ENCODE data around the gene KIAA1217.

Gene KIAA1217

GRCh38 chr10:24277277-24277676, 68.3 kb downstream of the KIAA1217 start:
- no peak overlapping the region for H3K4me3 ChIP-seq (ENCODE audit: low read depth, low read length)
- no peak for DNase-seq (ENCODE audit: low read depth)
- no peak for TF ChIP-seq CTCF (IDR thresholded peaks at IDR 0.05; ENCODE audit: low read depth, low read length, missing control alignments)
- in situ Hi-C loops (cut with HindIII; ENCODE audit: low sequenced_read_pairs): no loop called here

GRCh38 chr10:24277771-24278170, 68.8 kb downstream of the KIAA1217 start:
- TF ChIP-seq CTCF (IDR thresholded peaks at IDR 0.05; ENCODE audit: low read depth, low read length, missing control alignments): no peak
- in situ Hi-C loops (cut with HindIII; ENCODE audit: low sequenced_read_pairs): no loop called here
- no peak for DNase-seq (ENCODE audit: low read depth)
- H3K4me3 ChIP-seq (ENCODE audit: low read depth, low read length): no peak overlapping the region

- in situ Hi-C loops (cut with HindIII; ENCODE audit: low sequenced_read_pairs): no loop called here
- DNase-seq (ENCODE audit: low read depth): no peak
These were observed 69.4 kb downstream of the KIAA1217 start for GRCh38 chr10:24278176-24278889.

GRCh38 chr10:24279166-24279565, 70.2 kb downstream of the KIAA1217 start:
- TF ChIP-seq CTCF (IDR thresholded peaks at IDR 0.05; ENCODE audit: low read depth, low read length, missing control alignments): no peak
- in situ Hi-C loops (cut with HindIII; ENCODE audit: low sequenced_read_pairs): no loop called here
- no peak overlapping the region for H3K4me3 ChIP-seq (ENCODE audit: low read depth, low read length)
- no peak for DNase-seq (ENCODE audit: low read depth)

More at GRCh38 chr10:24278176-24278889, 69.4 kb downstream of the KIAA1217 start:
- no peak overlapping the region for H3K4me3 ChIP-seq (ENCODE audit: low read depth, low read length)
- TF ChIP-seq CTCF (IDR thresholded peaks at IDR 0.05; ENCODE audit: low read depth, low read length, missing control alignments): no peak

- no peak overlapping the region for H3K4me3 ChIP-seq (ENCODE audit: low read depth, low read length)
- no peak for DNase-seq (ENCODE audit: low read depth)
- in situ Hi-C loops (cut with HindIII; ENCODE audit: low sequenced_read_pairs): no loop called here
- TF ChIP-seq CTCF (IDR thresholded peaks at IDR 0.05; ENCODE audit: low read depth, low read length, missing control alignments): no peak
These were observed 78.7 kb downstream of the KIAA1217 start for GRCh38 chr10:24287559-24288195.

- TF ChIP-seq CTCF (IDR thresholded peaks at IDR 0.05; ENCODE audit: low read depth, low read length, missing control alignments): no peak
- in situ Hi-C loops (cut with HindIII; ENCODE audit: low sequenced_read_pairs): no loop called here
These were observed 79.6 kb downstream of the KIAA1217 start for GRCh38 chr10:24288581-24288980.

More at GRCh38 chr10:24288581-24288980, 79.6 kb downstream of the KIAA1217 start:
- no peak overlapping the region for H3K4me3 ChIP-seq (ENCODE audit: low read depth, low read length)
- no peak for DNase-seq (ENCODE audit: low read depth)

Measured in astrocyte of the cerebellum (primary cell).